Measurements from ENCODE around the gene PTGFRN. TPM values are rescaled to one million over a fixed set of nuclear protein-coding genes. Genes with fewer than 3 reads are reported as not detected.

Gene PTGFRN
- total RNA-seq, 2 experiments from 2014 or later: not detected

DNA sequence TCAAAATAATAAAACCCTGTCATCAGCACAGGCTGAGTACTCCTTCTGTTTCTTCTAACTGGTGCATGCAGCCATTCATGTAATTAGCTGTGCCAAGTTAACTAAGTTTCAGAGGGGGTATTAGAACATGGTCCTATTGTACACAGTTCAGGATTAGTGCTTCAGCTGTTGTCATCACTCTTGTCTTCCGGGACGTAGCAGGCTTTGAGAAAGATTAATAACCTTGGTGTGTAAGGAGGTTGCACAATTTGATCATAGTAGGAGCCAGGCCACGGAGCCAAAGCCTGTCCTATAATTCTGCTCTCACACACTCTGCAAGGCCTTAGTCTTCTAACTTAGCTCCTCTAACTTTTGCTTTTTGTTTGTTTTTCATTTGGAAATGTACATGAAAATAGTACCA is 44.7 kb downstream of the PTGFRN start:
- POLR2A ChIA-PET: no interaction called here
- no peak for TF ChIP-seq EZH2phosphoT487 (IDR thresholded peaks at IDR 0.05; ENCODE audit: borderline replicate concordance, low read depth, low read length)
- TF ChIP-seq, protein P1, sequence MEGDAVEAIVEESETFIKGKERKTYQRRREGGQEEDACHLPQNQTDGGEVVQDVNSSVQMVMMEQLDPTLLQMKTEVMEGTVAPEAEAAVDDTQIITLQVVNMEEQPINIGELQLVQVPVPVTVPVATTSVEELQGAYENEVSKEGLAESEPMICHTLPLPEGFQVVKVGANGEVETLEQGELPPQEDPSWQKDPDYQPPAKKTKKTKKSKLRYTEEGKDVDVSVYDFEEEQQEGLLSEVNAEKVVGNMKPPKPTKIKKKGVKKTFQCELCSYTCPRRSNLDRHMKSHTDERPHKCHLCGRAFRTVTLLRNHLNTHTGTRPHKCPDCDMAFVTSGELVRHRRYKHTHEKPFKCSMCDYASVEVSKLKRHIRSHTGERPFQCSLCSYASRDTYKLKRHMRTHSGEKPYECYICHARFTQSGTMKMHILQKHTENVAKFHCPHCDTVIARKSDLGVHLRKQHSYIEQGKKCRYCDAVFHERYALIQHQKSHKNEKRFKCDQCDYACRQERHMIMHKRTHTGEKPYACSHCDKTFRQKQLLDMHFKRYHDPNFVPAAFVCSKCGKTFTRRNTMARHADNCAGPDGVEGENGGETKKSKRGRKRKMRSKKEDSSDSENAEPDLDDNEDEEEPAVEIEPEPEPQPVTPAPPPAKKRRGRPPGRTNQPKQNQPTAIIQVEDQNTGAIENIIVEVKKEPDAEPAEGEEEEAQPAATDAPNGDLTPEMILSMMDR (conservative IDR thresholded peaks at IDR 0.05; ENCODE audit: low read length): no peak
- CTCF ChIA-PET (ENCODE audit: unreplicated experiment): no interaction called here
- Histone ChIP-seq H3K9me3 (ENCODE audit: low read length) (no peaks in the 10 kb centered on the region), H4K20me1 (ENCODE audit: insufficient read depth, low read length) (no peaks in the 10 kb centered on the region), H3K27ac (ENCODE audit: low read depth, low read length, poor library complexity, severe bottlenecking) (no peak overlapping the region), H3K4me1 (ENCODE audit: insufficient read depth, low read length, poor library complexity, severe bottlenecking) (no peaks in the 10 kb centered on the region), H3K4me3 (ENCODE audit: low read depth, low read length, poor library complexity, severe bottlenecking) (no peak overlapping the region), H3K36me3 (ENCODE audit: insufficient read depth, low read length) (no peaks in the 10 kb centered on the region), H3K9me2 (ENCODE audit: insufficient read depth, low read length) (no peaks in the 10 kb centered on the region), H2AFZ (ENCODE audit: low read length) (no peak overlapping the region), H3K4me2 (ENCODE audit: low read length) (no peak overlapping the region), H3K79me2 (ENCODE audit: insufficient read depth, low read depth, low read length) (no peaks in the 10 kb centered on the region)
- intact Hi-C loops (cut with micrococcal nuclease; ENCODE audit: unreplicated experiment): no loop called here
- no TSS peak for BruUV-seq (replicated peaks)
- DNase-seq (ENCODE audit: low spot score): no peak

DNA sequence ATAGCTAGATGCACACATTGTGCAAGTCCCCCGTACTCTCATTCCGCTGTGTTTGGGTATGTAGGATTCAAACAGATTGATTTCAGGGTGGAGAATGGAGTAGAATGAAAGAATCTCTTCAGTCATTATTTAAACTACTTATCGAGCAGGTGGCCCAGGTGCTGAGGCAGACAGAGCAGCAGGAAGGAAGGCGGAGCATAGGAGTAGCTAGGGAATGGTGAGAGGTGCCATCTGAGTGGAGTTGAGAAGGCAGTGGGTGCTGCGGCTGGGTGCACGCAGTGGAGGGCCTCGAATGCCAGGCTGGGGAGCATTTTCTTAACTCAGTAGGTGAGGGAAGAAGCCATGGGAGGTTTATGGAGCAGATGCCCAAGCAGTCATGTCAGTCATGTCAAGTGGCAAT is 46.7 kb downstream of the PTGFRN start:
- Histone ChIP-seq H4K20me1 (ENCODE audit: insufficient read depth, low read length) (no peaks in the 10 kb centered on the region), H3K9me3 (ENCODE audit: low read length) (no peaks in the 10 kb centered on the region), H3K4me2 (ENCODE audit: low read length) (no peak overlapping the region), H3K4me1 (ENCODE audit: insufficient read depth, low read length, poor library complexity, severe bottlenecking) (no peaks in the 10 kb centered on the region), H2AFZ (ENCODE audit: low read length) (no peak overlapping the region), H3K4me3 (ENCODE audit: low read depth, low read length, poor library complexity, severe bottlenecking) (no peak overlapping the region), H3K36me3 (ENCODE audit: insufficient read depth, low read length) (no peaks in the 10 kb centered on the region), H3K79me2 (ENCODE audit: insufficient read depth, low read depth, low read length) (no peaks in the 10 kb centered on the region), H3K9me2 (ENCODE audit: insufficient read depth, low read length) (no peaks in the 10 kb centered on the region), H3K27ac (ENCODE audit: low read depth, low read length, poor library complexity, severe bottlenecking) (no peak overlapping the region)
- no peak for DNase-seq (ENCODE audit: low spot score)
- CTCF ChIA-PET (ENCODE audit: unreplicated experiment): no interaction called here
- BruUV-seq (replicated peaks): no TSS peak
- POLR2A ChIA-PET: no interaction called here
- TF ChIP-seq, protein P1 (conservative IDR thresholded peaks at IDR 0.05; ENCODE audit: low read length): no peak
- TF ChIP-seq EZH2phosphoT487 (IDR thresholded peaks at IDR 0.05; ENCODE audit: borderline replicate concordance, low read depth, low read length): no peak
- intact Hi-C loops (cut with micrococcal nuclease; ENCODE audit: unreplicated experiment): no loop called here

DNA sequence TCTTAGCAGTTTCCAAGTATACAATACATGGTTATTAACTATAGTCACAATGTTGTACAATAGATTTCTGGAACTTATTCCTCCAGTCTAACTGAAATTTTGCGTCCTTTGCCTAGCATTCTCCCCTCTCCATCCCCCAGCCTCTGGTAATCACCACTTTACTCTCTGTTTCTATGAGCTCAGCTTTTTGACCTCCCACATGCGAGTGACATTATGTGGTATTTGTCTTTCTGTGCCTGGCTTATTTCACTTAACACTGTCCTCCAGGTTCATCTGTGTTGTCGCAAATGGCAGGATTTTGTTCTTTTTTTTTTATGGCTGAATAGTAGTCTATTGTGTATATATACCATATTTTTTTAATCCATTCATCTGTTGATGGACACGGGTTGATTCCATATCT is 47.9 kb downstream of the PTGFRN start:
- intact Hi-C loops (cut with micrococcal nuclease; ENCODE audit: unreplicated experiment): no loop called here
- CTCF ChIA-PET (ENCODE audit: unreplicated experiment): no interaction called here

More for the DNA sequence above, 47.9 kb downstream of the PTGFRN start:
- no peak overlapping the region for H3K4me2 ChIP-seq (ENCODE audit: low read length)
- no peaks in the 10 kb centered on the region for H3K36me3 ChIP-seq (ENCODE audit: insufficient read depth, low read length)
- H3K9me2 ChIP-seq (ENCODE audit: insufficient read depth, low read length): no peaks in the 10 kb centered on the region
- no peaks in the 10 kb centered on the region for H3K4me1 ChIP-seq (ENCODE audit: insufficient read depth, low read length, poor library complexity, severe bottlenecking)
- H2AFZ ChIP-seq (ENCODE audit: low read length): no peak overlapping the region
- no peak for DNase-seq (ENCODE audit: low spot score)
- no peak overlapping the region for H3K27ac ChIP-seq (ENCODE audit: low read depth, low read length, poor library complexity, severe bottlenecking)
- H4K20me1 ChIP-seq (ENCODE audit: insufficient read depth, low read length): no peaks in the 10 kb centered on the region
- H3K4me3 ChIP-seq (ENCODE audit: low read depth, low read length, poor library complexity, severe bottlenecking): no peak overlapping the region
- BruUV-seq (replicated peaks): no TSS peak
- POLR2A ChIA-PET: no interaction called here
- TF ChIP-seq, protein P1 (conservative IDR thresholded peaks at IDR 0.05; ENCODE audit: low read length): no peak
- H3K9me3 ChIP-seq (ENCODE audit: low read length): no peaks in the 10 kb centered on the region
- no peaks in the 10 kb centered on the region for H3K79me2 ChIP-seq (ENCODE audit: insufficient read depth, low read depth, low read length)
